Measurements from ENCODE around the gene FSIP2. TPM values are rescaled to one million over a fixed set of nuclear protein-coding genes. Genes with fewer than 3 reads are reported as not detected.

The FSIP2 gene
- total and polyA plus RNA-seq, 4 donors: 0.03 to 2.6 (median 0.32) TPM

DNA sequence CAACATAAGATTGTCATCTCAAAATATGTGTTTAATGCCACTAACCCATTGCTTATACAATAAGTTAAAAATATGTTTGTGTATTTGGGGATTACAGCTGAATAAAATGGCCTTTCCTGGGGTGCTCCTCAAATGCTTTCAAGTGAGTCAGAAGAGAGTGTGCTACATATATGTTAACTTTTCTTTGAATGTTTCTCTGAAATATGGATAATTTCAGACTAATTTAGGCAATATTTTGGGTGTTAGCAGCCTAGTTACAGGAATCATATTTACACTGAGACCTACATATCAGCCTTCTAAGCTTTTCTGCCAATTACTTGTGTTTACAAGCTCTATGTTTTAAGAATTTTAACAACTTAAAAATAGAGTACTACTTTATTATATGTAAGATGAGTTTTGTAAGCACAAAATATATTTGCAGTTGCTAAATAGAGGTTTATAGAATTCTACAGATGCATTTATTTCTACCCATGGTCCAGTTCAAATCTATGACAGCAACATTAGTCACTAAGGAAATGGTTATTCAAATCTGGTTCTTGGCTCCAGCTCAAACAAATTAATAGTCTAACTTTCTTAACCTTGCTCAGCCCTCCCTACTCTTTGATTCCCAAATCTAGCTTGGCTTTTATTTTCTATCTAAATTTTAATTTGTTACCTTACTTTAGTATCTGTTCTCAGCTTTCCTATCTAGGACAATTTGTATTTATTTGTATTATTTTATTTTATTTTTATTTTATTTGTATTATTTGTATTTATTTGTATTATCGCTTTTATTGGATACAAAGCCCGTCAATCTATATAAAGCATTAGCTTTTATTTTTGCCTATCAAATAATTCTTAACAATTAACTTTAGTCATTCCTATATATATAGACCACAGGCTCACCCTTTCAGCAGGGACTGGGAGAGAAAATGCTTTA, 48.9 kb downstream of the FSIP2 start:
- WGBS, 2 donors: 96 to 98% methylated on average over 2 of the region's 2 CpGs
- DNase-seq: no peak

DNA sequence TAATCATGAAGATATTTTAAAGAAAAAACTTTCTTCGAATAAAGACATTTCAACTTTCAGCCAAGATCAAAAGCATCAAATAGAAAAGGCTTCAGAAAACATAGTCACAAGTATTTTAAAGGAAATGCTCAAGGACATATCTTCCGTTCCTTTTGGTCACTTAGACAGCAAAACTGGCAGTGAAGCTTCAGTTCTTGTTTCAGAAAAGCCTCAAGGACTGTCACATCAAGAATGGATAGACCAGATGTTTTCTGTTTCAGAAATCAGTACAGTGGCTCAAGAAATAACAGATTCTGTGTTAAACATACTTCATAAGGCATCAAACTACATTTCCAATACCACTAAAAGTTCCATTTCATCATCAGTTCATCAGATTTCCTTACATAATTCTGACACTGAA, 51.8 kb downstream of the FSIP2 start:
- TF ChIP-seq, protein P1, sequence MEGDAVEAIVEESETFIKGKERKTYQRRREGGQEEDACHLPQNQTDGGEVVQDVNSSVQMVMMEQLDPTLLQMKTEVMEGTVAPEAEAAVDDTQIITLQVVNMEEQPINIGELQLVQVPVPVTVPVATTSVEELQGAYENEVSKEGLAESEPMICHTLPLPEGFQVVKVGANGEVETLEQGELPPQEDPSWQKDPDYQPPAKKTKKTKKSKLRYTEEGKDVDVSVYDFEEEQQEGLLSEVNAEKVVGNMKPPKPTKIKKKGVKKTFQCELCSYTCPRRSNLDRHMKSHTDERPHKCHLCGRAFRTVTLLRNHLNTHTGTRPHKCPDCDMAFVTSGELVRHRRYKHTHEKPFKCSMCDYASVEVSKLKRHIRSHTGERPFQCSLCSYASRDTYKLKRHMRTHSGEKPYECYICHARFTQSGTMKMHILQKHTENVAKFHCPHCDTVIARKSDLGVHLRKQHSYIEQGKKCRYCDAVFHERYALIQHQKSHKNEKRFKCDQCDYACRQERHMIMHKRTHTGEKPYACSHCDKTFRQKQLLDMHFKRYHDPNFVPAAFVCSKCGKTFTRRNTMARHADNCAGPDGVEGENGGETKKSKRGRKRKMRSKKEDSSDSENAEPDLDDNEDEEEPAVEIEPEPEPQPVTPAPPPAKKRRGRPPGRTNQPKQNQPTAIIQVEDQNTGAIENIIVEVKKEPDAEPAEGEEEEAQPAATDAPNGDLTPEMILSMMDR (IDR thresholded peaks at IDR 0.05; ENCODE audit: control extremely low read depth, extremely low read depth): no peak
- Histone ChIP-seq H3K36me3 (ENCODE audit: control insufficient read depth in 4 of 4, insufficient read depth in 4 of 4, low read length in 4 of 4) (no peaks in the 10 kb centered on the region), H3K4me3 (no peak overlapping the region), H3K27ac (ENCODE audit: low read depth in 1 of 2, low read length in 1 of 2) (no peak overlapping the region), H3K9me3 (ENCODE audit: control insufficient read depth in 4 of 4, insufficient read depth in 3 of 4, low read length in 3 of 4) (no peaks in the 10 kb centered on the region), H3K27me3 (ENCODE audit: control insufficient read depth in 3 of 3, insufficient read depth in 3 of 3, low read length in 2 of 3) (no peaks in the 10 kb centered on the region), H3K4me1 (ENCODE audit: control insufficient read depth in 5 of 5, insufficient read depth in 5 of 5, low read length in 5 of 5) (no peaks in the 10 kb centered on the region), H3K9ac (ENCODE audit: insufficient read depth in 1 of 2, low read length in 2 of 2) (no peak overlapping the region)
- ATAC-seq (ENCODE audit: insufficient read depth, low FRiP score): no peak
- 86% methylated on average over 2 of the region's 2 CpGs for WGBS, 2 donors
- no peak for DNase-seq

More for the DNA sequence above, 48.9 kb downstream of the FSIP2 start:
- no peak for ATAC-seq (ENCODE audit: insufficient read depth, low FRiP score)
- TF ChIP-seq, protein P1 (IDR thresholded peaks at IDR 0.05; ENCODE audit: control extremely low read depth, extremely low read depth): no peak
- Histone ChIP-seq H3K27me3 (ENCODE audit: control insufficient read depth in 3 of 3, insufficient read depth in 3 of 3, low read length in 2 of 3) (no peaks in the 10 kb centered on the region), H3K36me3 (ENCODE audit: control insufficient read depth in 4 of 4, insufficient read depth in 4 of 4, low read length in 4 of 4) (no peaks in the 10 kb centered on the region), H3K27ac (ENCODE audit: low read depth in 1 of 2, low read length in 1 of 2) (no peak overlapping the region), H3K4me1 (ENCODE audit: control insufficient read depth in 5 of 5, insufficient read depth in 5 of 5, low read length in 5 of 5) (no peaks in the 10 kb centered on the region), H3K9me3 (ENCODE audit: control insufficient read depth in 4 of 4, insufficient read depth in 3 of 4, low read length in 3 of 4) (no peaks in the 10 kb centered on the region), H3K4me3 (no peak overlapping the region), H3K9ac (ENCODE audit: insufficient read depth in 1 of 2, low read length in 2 of 2) (no peak overlapping the region)

GRCh38 chr2:185793532-185794345, 55.1 kb downstream of the FSIP2 start:
- no peak for ATAC-seq (ENCODE audit: insufficient read depth, low FRiP score)
- DNase-seq: no peak
- TF ChIP-seq, protein P1 (IDR thresholded peaks at IDR 0.05; ENCODE audit: control extremely low read depth, extremely low read depth): no peak
- Histone ChIP-seq H3K4me1 (ENCODE audit: control insufficient read depth in 5 of 5, insufficient read depth in 5 of 5, low read length in 5 of 5) (no peaks in the 10 kb centered on the region), H3K9ac (ENCODE audit: insufficient read depth in 1 of 2, low read length in 2 of 2) (no peak overlapping the region), H3K27me3 (ENCODE audit: control insufficient read depth in 3 of 3, insufficient read depth in 3 of 3, low read length in 2 of 3) (no peaks in the 10 kb centered on the region), H3K27ac (ENCODE audit: low read depth in 1 of 2, low read length in 1 of 2) (no peak overlapping the region), H3K36me3 (ENCODE audit: control insufficient read depth in 4 of 4, insufficient read depth in 4 of 4, low read length in 4 of 4) (no peaks in the 10 kb centered on the region), H3K9me3 (ENCODE audit: control insufficient read depth in 4 of 4, insufficient read depth in 3 of 4, low read length in 3 of 4) (no peaks in the 10 kb centered on the region), H3K4me3 (no peak overlapping the region)
- WGBS, 2 donors: 69 to 74% methylated on average over 7 of the region's 7 CpGs
